ENCODE data around the gene DPPA5.
A peak's percentile ranks its signal among the peaks of the same experiment; 100 is the strongest.
"Not testable (repeated sequence)": the region's sequence is repeated elsewhere in the genome, so short reads cannot be mapped to it uniquely, and the experiment has no call there.

The DPPA5 gene, protein sequence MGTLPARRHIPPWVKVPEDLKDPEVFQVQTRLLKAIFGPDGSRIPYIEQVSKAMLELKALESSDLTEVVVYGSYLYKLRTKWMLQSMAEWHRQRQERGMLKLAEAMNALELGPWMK

DNA sequence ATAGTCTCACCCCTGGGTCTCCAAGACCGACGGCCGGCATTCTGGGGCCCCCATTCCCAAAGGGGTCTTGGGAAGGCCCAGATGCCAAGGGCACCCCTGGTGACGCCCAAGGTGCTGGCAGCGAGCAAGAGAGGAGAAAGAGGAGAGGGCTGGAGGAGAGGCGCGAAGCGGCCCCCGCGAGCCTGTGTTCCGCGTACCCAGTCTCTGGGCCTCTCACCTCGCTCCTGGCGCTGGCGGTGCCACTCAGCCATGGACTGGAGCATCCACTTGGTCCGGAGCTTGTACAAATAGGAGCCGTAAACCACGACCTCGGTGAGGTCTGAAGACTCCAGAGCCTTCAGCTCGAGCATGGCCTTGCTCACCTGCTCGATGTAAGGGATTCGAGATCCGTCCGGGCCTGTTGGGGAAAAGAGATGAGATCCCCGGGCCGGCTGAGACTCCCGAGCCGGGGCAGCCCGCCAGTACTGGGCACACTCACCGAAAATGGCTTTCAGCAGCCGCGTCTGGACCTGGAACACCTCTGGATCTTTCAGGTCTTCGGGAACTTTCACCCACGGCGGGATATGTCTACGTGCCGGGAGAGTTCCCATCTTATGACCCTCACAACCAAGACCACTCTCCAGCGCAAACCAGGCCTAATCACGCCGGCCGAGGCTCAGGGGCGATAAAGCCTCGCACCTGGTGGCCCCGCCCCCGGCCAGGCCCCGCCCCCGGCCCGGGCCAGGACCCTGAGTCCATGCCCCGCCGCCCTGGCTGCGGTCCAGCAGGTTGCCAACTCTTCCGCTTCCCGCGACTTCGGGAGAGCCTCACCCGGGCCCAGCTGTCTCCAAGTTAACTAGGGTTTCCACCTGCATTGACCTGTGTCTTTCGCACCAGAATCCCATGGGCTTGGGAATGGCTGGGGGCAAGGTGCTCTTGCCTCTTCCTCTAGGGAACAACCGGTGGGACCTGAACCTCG lies at the start of gene DPPA5:
Gene DPPA5, minus strand, starts transcription at position 641 of the 958 bp plus-strand sequence. Its CDS starts 51 bp downstream, at position 590.
- no peak for DNase-seq

GRCh38 chr6:73400656-73401055 lies 46.6 kb upstream of the DPPA5 start:
- DNase-seq = no peak

- DNase-seq = no peak
These were observed 41.8 kb upstream of the DPPA5 start for GRCh38 chr6:73395875-73396274.

DNA sequence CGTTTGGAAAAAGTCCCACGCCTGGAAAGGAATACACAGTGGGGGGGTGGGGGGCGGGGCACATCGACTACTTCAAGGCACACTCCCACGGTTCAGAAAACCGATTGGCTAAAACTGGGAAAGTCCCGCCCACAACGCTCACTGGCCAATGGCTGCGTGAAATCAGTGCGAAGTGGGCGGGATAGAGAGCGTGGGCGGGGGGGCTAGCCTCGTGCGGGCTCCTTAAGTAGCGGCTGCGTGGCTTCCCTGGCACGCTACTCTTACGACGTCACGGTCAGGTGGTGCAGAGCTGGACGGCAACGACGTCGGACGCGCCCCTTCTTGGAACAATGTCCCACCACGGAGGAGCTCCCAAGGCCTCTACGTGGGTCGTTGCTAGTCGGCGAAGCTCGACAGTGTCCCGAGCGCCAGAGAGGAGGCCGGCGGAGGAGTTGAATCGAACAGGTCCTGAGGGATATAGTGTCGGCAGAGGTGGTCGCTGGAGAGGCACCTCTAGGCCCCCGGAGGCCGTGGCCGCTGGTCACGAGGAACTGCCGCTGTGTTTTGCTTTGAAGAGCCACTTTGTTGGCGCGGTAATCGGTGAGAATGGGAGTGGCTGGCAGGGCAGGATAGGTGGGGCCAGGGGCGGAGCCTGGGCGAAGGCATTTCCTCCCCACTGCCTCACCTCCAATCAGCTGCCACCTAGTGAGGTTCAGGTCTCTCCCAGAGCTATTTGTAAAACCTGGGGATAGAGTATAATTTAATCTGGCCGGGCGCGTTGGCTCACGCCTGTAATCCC lies 40.7 kb upstream of the DPPA5 start, which contains the start of gene DDX43:
Gene DDX43, plus strand, starts transcription at position 252 of the 778 bp plus-strand sequence. Its CDS starts 78 bp downstream, at position 330.
- DNase-seq = peak; percentile 96

- DNase-seq = no peak
These were observed 39.2 kb upstream of the DPPA5 start for GRCh38 chr6:73393278-73393677.

DNA sequence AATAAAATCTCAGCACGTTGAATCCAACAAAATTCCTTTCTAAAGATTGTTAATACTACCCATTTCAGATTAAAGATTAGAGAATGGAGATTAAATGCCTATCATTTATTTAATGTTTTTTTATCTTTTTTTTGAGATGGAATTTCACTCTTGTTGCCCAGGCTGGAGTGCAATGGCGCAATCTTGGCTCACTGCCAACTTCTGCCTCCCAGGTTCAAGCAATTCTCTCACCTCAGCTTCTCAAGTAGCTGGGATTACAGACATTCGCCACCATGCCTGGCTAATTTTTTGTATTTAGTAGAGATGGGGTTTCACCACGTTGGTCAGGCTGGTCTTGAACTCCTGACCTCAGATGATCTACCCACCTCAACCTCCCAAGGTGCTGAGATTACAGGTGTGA lies 38.1 kb upstream of the DPPA5 start:
- DNase-seq = not testable (repeated sequence)

GRCh38 chr6:73391675-73392074 lies 37.6 kb upstream of the DPPA5 start:
- no peak for DNase-seq

DNA sequence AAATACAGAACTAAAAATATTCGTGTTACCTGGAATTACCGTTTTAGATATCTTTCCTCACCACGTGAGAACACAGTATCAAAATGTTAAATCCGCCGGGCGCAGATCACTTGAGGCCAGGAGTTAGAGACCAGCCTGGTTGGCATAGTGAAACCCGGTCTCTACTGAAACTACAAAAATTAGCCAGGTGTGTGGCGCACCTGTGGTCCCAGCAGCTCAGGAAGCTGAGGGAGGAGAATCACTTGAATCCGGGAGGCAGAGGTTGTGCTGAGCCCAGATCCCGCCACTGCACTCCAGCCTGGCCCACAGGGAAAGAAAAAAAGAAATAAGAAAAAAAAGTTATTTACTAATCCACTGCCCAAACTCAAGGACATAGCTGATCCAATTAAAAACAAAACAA lies 35.8 kb upstream of the DPPA5 start:
- DNase-seq = peak; percentile 68

- DNase-seq = peak; percentile 72
These were observed 34.9 kb upstream of the DPPA5 start for GRCh38 chr6:73388800-73389512.

GRCh38 chr6:73388433-73388799 lies 34.3 kb upstream of the DPPA5 start:
- DNase-seq = no peak

DNA sequence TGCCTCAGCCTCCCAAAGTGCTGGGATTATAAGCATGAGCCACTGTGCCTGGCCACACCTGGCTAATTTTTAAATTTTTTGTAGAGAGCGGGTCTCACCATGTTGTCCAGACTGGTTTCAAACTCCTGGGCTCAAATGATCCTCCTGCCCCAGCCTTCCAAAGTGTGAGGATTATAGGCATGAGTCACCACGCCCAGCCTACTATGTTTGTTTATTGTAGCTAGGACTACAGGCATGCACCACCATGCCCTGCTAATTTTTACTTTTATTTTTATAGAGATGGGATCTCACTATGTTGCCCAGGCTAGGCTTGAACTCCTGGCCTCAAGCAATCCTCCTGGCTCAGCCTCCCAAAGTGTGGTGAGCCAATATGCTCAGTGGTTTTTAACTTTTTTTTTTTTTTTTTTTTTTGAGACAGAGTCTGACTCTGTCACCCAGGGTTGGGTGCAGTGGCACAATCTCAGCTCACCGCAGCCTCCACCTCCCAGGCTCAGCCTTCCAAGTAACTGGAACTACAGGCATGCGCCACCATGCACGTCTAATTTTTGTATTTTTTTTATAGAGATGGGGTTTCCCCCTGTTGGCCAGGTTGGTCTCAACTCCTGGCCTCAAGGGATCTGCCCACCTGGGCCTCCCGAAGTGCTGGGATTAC lies 28.5 kb upstream of the DPPA5 start:
- DNase-seq = no peak

GRCh38 chr6:73381531-73381930 lies 27.5 kb upstream of the DPPA5 start:
- not testable (repeated sequence) for DNase-seq

- DNase-seq = no peak
These were observed 23.1 kb upstream of the DPPA5 start for GRCh38 chr6:73377225-73377624.

DNA sequence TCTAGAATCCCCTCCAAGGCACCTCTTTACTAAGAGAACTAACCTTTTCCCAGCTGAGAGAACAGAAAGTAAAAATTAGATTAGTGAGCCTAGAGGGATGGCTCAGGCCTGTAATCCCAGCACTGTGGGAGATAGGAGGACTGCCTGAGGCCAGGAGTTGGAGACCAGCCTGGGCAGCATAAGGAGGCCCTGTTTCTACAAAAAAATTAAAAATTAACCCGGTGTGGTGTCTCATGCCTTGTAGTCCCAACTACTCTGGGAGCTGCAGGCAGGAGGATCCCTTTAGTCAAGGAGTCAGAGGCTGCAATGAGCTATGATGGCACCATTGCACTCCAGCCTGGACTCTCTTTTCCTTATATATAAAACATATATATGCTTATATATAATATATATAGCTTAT lies 21.1 kb upstream of the DPPA5 start:
- no peak for DNase-seq

DNA sequence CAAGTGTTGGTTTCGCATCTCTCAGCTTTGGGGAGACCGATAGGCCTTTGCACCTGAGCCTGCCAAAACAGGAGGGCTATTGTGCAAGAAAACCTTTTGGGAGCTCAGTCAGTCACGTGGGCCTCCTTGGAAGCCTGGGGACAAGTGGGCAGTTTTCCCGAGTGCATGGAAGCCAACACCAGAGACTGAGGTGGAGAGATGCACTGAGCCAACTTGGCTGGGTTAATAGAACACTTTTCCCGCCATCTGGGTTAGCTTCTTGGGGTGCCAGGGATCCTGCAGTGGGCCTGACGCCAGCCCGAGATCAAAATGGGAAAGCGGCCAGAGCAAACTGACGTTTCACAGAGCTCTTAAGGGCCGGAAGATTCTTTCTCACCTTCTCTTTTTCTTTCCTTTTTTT lies 18.4 kb upstream of the DPPA5 start:
- no peak for DNase-seq

GRCh38 chr6:73371984-73372383 lies 17.9 kb upstream of the DPPA5 start:
- no peak for DNase-seq

DNA sequence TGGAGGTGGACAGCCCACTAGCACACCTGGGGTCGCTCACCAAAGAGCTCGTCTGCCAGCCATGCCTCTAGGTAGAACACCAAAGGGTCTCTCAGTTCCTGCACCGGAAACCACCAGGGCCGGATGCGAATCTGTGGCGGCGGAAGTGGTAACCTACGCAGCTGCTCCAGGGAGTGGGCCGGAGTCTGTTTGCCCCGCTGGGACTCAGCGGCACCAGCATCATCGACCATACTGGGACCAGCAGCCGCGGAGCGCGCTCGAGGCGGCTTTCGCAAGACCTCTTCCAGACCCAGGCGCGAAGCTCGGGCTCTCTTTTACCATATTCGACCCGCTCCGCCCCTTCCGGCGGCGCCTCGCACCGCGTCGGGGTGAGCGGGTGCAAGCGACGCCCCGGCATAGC lies 15.5 kb upstream of the DPPA5 start, which contains the start of gene OOEP:
Gene OOEP, minus strand, starts transcription at position 335 of the 400 bp plus-strand sequence. Its CDS starts 105 bp downstream, at position 230.
- no peak for DNase-seq

GRCh38 chr6:73369157-73369556 lies 15.1 kb upstream of the DPPA5 start:
- DNase-seq = no peak

DNA sequence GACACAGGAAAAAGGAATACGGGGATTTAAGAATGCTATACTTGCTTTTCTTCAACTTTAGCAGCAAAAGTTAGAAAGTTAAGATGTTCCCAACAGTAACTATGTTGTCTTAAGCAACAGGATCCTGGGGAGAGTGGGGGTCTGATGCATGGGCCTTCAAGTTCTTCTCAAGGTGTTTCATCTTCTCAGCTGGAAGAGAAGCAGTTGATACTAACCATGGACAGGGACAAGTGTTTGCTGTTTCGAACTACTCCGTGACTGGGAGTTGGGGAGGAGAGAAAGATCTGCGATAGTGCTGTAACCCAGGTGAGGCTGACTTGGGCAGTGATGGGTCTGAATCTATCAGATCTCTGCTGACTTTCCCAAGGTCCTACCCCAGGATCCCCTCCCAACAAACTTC lies 14.6 kb upstream of the DPPA5 start:
- no peak for DNase-seq

DNA sequence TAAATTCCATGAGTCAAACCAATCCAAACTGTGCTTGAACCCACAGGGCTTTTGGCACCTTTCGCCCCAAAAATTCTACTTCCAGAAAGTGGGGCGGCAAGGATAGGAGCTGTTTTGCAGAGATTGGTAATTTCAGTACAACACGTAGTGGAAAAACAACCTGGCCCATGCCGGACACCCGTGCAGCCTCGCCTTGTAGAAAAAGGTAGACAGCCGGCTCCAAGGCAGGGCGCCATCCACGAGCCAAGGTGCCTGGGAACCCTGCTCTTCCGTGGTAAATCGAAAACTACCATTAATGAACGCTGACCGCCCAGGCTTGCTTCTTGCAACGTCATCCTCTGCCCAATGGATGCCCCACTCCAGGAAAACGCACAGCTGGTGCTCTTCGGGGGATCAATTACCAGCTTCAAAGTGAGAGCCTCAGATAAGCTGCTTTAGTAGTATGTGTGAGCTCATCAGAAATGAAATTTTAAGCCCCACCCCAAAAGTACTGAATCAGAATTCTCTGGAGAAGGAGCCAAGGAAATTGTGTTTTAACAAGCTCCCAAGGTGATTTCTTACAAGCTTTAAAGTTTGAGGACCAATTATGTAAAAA lies 13.8 kb upstream of the DPPA5 start:
- DNase-seq = no peak

- DNase-seq = no peak
These were observed 10.5 kb upstream of the DPPA5 start for GRCh38 chr6:73364549-73364948.

GRCh38 chr6:73364121-73364520 lies 10.0 kb upstream of the DPPA5 start:
- DNase-seq = no peak

Measured in NCI-H774 (cell line).